OCI-LY3 (cell line): Measurements from ENCODE around the gene CSH2.

Experiments used
- EZH2phosphoT487 ChIP-seq: fragments of 200-600 bp; shearing (Covaris generic); IDR thresholded peaks from 2 replicates; pipeline ENCODE4 v1.6.1; 2018; ENCODE audit warnings: antibody characterized with exemption, mixed run types, low read depth
- TF ChIP-seq, protein P1 (sequence below): fragments of 200-600, 300-600 bp; sonication (generic); IDR thresholded peaks from 2 replicates; pipeline ENCODE4 v1.5.1; 2014; ENCODE audit warnings: antibody characterized with exemption, low read length, low read depth

DNA sequence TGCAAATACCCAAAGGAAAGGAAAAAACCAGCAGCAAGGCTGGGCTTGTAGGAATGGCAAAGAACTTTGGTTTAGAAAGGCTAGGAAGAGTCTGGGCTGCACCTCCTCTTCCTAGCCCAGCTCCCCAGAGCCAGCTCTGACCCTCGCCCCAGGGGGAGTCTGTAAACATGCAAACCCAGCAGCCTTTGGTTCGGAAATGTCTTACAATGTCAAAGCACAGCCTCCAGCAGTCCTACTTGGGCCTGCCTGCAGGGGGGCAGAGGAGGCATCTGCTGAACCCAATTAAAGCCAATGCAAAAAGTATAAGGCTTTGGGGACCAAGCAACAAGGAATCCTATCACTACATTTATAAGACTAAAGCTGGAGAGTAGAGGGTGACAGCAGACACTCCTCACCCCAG lies 41.0 kb downstream of the CSH2 start:
- TF ChIP-seq, protein P1, sequence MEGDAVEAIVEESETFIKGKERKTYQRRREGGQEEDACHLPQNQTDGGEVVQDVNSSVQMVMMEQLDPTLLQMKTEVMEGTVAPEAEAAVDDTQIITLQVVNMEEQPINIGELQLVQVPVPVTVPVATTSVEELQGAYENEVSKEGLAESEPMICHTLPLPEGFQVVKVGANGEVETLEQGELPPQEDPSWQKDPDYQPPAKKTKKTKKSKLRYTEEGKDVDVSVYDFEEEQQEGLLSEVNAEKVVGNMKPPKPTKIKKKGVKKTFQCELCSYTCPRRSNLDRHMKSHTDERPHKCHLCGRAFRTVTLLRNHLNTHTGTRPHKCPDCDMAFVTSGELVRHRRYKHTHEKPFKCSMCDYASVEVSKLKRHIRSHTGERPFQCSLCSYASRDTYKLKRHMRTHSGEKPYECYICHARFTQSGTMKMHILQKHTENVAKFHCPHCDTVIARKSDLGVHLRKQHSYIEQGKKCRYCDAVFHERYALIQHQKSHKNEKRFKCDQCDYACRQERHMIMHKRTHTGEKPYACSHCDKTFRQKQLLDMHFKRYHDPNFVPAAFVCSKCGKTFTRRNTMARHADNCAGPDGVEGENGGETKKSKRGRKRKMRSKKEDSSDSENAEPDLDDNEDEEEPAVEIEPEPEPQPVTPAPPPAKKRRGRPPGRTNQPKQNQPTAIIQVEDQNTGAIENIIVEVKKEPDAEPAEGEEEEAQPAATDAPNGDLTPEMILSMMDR, result no peak
- TF ChIP-seq EZH2phosphoT487, result no peak
